Measurements from ENCODE around the gene ABHD11. TPM values are rescaled to one million over a fixed set of nuclear protein-coding genes. Genes with fewer than 3 reads are reported as not detected.
A peak's percentile ranks its signal among the peaks of the same experiment; 100 is the strongest.

The ABHD11 gene
- total and polyA plus RNA-seq, 2 experiments from 2014 or later = 18.7 to 24.6 TPM

- H4K20me1 ChIP-seq (replicated peaks; ENCODE audit: insufficient read depth) = no peaks in the 10 kb centered on the region
- no peak overlapping the region for H3K4me3 ChIP-seq
- H3K4me2 ChIP-seq = peak overlapping the region; percentile 77
Measured at GRCh38 chr7:73704640-73705550, 33.7 kb downstream of the ABHD11 start.

GRCh38 chr7:73703757-73704639 is 34.6 kb downstream of the ABHD11 start:
- Mint-ChIP-seq H3K4me1 (peaks cover 33% of the 10 kb centered on the region), H3K27me3 (ENCODE audit: insufficient read depth, low read depth, poor library complexity) (peaks cover 19% of the 10 kb centered on the region), H3K9me3 (no peaks in the 10 kb centered on the region; the same call in 2 of the 3 replicates), H3K27ac (no peak overlapping the region), H3K4me3 (peak overlapping the region; percentile 63), H3K36me3 (ENCODE audit: low read depth) (peaks cover 13% of the 10 kb centered on the region)
- peak; percentile 76 for ATAC-seq
- Histone ChIP-seq H3K4me3 (peak overlapping the region; percentile 54), H2AFZ (no peak overlapping the region), H3K9me2 (ENCODE audit: insufficient read depth) (no peaks in the 10 kb centered on the region), H3K27ac (ENCODE audit: low read depth) (no peak overlapping the region), H3F3A (replicated peaks; ENCODE audit: low read depth) (0 out of 2 replicates have a peak, but pooled peaks cover 5% of the 10 kb centered on the region), H3K79me2 (replicated peaks; ENCODE audit: insufficient read depth) (no peaks in the 10 kb centered on the region), H3K36me3 (ENCODE audit: insufficient read depth) (no peaks in the 10 kb centered on the region), H3K27me3 (ENCODE audit: insufficient read depth) (no peaks in the 10 kb centered on the region), H3K4me1 (ENCODE audit: insufficient read depth) (peaks cover 15% of the 10 kb centered on the region), H3K4me2 (peak overlapping the region; percentile 85), H4K20me1 (replicated peaks; ENCODE audit: insufficient read depth) (no peaks in the 10 kb centered on the region)
- peak; percentile 91 for DNase-seq (ENCODE audit: low spot score)
- TF ChIP-seq ZNF331 (CRISPR knock-in tag; IDR thresholded peaks at IDR 0.05; ENCODE audit: low read depth) (no peak), CTCF (conservative IDR thresholded peaks at IDR 0.05; ENCODE audit: low read depth in 2 of 2) (no peak), STAT1 (IDR thresholded peaks at IDR 0.05; ENCODE audit: unreplicated experiment) (no peak), POLR2AphosphoS5 (IDR thresholded peaks at IDR 0.05; ENCODE audit: low read depth) (no peak), EZH2phosphoT487 (IDR thresholded peaks at IDR 0.05; ENCODE audit: unreplicated experiment) (no peak)

More at GRCh38 chr7:73704640-73705550, 33.7 kb downstream of the ABHD11 start:
- DNase-seq (ENCODE audit: low spot score) (no peak), ATAC-seq (no peak)
- Mint-ChIP-seq H3K27me3 (ENCODE audit: insufficient read depth, low read depth, poor library complexity) (peaks cover 15% of the 10 kb centered on the region), H3K27ac (no peak overlapping the region), H3K4me3 (no peak overlapping the region), H3K4me1 (peaks cover 33% of the 10 kb centered on the region), H3K36me3 (ENCODE audit: low read depth) (peaks cover 10% of the 10 kb centered on the region), H3K9me3 (no peaks in the 10 kb centered on the region; the same call in 2 of the 3 replicates)
- Histone ChIP-seq H3F3A (replicated peaks; ENCODE audit: low read depth) (0 out of 2 replicates have a peak, but pooled peaks cover 5% of the 10 kb centered on the region), H3K9me2 (ENCODE audit: insufficient read depth) (no peaks in the 10 kb centered on the region), H3K4me1 (ENCODE audit: insufficient read depth) (peaks cover 15% of the 10 kb centered on the region), H3K36me3 (ENCODE audit: insufficient read depth) (no peaks in the 10 kb centered on the region), H3K79me2 (replicated peaks; ENCODE audit: insufficient read depth) (no peaks in the 10 kb centered on the region), H3K27me3 (ENCODE audit: insufficient read depth) (no peaks in the 10 kb centered on the region), H3K27ac (ENCODE audit: low read depth) (no peak overlapping the region), H2AFZ (no peak overlapping the region)
- no peak for TF ChIP-seq POLR2AphosphoS5 (IDR thresholded peaks at IDR 0.05; ENCODE audit: low read depth)
- TF ChIP-seq CTCF (conservative IDR thresholded peaks at IDR 0.05; ENCODE audit: low read depth in 2 of 2) = no peak

Data from GM23338 (cell line).